Inferior parietal cortex (tissue), 1 donor: Measurements from ENCODE around the gene TATDN2.
"Not testable (repeated sequence)": the region's sequence is repeated elsewhere in the genome, so short reads cannot be mapped to it uniquely, and the experiment has no call there.

Source experiments
- DNase-seq: peaks from one replicate; pipeline ENCODE4 v3.0.0-alpha.2; 2016; ENCODE audit errors: extremely low spot score

Gene TATDN2

DNA sequence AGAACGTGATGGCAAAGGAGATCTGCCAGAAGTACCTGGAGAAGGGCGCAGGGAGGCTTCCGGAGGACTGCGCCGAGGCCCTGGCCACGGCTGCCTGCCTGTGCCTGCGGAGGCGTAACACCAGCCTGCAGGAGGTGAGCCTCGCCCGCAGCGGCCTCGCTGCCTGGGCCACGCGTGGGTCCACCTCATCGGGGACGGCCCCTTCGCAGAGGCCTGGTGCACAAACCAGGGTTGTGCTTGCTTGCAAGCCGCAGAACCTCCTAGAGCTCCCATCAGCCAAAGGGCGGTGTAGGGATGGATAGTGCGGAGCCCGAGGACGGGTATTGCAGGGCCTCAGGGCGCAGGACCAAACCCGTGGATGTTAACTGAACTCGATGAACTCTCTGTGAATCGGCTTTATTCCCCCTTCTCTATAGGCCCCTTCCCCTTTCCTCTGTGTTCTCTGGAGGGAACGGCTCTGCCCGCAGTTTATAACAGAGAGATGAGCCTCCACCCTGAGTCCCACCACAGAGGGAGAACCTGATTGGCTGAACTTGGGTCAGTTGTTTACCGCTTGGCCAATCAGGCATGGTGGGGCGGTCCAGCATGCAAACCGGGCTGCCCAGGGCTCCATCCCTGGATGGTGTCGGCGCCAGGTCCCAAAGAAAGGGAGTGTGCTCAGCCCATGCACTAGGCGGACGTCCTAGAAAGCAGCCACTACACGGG is 13.6 kb upstream of the TATDN2 start:
- DNase-seq = no peak

DNA sequence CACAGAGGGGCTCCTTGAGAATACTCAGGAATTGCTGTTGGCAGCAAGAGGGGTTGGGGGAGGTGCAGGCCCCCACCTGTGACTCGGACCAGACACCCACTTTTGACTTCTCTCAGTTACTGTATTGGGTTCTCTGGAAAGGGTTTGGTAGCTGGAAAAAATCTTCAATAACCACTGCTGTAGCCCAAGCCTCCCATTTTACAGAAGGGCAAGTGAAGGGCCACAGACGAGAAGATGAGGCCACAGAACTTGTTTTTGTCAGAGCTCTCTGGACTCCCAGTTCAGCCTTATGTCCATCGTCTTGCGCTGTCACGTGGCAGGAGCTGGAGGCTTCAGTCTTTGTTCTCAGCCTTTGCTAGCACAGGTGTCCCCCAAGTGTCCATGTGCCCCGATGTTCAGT is 12.7 kb upstream of the TATDN2 start:
- no peak for DNase-seq

DNA sequence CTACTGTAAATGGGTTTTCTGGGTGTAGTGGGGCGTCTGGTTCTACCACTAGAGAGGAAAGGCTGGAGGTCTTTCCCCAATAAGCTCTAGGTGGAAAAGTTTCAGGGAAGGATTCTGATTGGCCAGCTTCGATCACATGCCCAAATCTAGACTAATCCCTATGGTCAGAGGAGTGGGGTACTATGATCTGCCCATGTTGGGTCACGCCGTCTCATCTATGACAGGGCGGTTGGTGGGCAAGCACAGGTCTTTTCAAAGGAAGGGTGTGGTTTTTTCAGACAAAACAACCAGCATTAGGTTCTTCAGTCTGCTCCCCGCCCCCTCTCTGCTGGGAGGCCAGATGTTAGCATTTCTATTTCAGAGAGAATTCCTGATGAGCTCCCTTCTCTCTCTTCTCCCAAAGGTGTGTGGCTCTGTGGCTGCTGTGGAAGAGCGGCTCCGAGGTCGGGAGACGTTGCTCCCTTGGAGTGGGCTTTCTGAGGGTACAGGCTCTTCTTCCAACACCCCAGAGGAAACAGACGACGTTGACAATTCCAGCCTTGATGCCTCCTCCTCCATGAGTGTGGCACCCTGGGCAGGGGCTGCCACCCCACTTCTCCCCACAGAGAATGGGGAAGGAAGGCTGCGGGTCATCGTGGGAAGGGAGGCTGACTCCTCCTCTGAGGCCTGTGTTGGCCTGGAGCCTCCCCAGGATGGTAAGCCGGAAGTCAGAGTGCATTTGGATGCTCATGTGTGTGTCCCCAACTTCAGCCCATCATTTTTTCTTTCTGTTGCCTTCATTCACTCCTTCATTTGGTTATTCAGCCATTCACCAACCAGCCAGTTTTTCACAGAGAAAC is 9.7 kb upstream of the TATDN2 start:
- DNase-seq = no peak

DNA sequence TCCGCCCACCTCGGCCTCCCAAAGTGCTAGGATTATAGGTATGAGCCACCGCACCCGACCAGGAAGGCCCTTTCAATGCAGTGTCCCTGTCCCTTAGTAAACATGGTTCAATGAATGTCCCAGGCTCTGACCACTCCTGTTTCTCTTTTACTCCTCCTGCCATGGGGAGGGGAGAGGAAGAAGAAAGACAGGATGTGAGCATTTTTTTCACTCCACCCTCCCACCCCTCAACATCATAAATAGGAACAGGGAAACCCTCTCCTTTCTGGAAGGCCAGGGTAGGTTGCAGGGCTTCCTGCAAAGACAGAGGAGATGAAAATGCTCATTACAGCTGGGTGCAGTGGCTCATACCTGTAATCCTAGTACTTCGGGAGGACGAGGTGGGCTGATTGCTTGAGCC is 7.5 kb upstream of the TATDN2 start:
- no peak for DNase-seq

DNA sequence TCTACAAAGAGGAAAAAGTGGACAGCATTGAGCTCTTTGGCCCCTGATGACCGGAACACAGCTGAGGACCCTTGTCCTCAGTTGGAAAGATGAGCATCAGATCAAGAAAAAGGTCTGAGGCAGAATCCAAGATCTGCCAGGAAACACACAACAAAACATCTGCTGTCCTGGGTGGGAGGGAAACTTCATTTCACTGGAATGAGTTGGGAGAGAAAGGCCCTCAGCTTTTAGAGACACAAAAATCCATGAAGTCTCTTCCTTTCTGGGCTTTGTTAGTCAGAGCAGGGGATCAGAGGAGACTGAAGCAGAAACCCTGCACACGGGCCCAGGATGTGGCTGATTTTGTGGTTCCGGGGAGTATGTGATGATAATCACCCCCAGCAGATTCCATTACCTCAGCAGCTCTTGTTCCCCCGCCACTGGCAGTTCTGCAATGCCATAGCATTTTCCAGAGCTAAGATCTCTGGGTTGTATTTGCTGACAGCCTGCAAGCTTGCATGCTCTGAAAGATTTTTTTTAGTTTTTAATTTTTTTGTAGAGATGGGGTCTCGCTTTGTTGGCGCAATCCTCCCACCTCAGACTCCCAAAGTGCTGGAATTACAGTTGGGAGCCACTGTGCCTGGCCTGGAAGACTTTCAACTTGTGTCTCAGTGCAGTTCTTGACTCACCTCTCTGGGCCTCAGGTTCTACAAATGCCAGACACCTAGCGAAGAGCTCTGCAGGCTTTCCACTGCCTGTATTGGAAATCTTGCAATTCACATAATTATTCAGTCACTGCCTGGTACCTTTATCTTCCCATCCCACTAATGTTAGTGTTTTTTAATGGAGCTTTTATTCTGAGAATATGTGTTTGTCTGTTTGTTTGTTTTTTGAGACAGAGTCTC is 5.8 kb upstream of the TATDN2 start:
- DNase-seq = no peak

DNA sequence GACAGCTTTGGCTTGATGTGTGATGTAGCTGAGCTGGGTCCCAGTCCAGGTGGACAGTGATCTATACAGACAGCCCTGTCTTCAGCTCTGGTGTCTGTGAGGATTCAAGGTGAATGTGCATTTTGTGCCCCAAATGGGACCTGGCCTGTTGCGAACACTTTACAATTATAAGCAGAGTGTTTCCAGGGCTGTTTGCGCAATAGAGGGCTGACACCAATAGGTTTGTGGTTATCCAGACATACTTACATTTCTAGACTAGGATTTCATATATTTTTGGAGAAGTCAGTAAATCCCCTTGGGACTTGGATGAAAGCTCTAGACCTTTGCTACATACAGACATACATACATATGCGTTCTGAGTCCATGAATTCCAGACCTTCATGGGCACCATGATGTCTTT is 4.2 kb upstream of the TATDN2 start:
- no peak for DNase-seq

DNA sequence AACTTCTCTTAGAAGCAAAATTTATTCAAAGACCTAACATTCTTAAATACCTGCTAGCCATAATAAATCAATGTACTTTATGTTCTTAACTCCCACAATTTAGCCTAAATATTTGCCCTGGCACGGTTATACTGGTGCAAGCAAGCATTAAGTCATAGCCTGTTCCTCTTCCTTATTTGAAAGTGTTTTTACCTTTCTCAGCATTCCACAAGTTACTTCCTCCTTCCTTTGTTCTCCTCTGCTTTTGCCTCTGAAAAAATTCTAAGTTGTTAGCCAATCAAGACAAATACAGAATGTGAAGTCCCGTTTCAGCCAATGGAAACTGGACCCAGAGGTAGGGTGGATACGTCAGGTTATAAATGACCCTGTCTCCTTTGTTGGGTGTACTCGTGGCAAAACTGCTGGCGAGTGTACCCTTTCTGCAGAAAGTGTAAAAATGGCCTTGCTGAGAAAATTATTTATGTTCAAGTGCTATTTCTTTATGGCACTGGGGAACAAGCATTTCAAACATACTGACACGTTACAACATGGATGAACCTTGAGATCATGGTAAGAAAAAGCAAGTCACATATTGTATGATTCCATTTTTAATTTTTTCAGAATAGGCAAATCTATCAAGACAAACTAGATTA is 3.1 kb upstream of the TATDN2 start:
- no peak for DNase-seq

DNA sequence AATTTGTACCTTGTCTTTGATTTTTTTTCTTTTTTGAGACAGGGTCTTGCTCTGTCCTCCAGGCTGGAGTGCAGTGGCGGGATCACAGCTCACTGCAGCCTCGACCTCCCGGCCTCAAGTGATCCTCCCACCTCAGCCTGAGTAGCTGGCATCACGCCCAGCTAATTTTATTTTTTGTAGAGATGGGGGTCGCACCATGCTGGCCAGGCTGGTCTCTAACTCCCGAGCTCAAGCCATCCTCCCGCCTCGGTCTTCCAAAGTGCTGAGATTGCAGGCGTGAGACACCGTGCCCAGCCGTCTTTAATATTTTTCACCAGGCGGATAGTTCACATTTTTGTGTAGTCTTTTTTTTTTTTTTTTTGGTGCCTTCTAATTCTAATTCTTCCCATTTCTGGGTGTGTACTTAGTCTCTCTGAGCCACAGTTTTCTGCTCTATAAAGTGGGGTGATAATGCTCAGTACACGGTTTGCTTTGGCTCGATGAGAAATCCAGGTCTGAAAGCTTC is 528 bp upstream of the TATDN2 start:
- no peak for DNase-seq

DNA sequence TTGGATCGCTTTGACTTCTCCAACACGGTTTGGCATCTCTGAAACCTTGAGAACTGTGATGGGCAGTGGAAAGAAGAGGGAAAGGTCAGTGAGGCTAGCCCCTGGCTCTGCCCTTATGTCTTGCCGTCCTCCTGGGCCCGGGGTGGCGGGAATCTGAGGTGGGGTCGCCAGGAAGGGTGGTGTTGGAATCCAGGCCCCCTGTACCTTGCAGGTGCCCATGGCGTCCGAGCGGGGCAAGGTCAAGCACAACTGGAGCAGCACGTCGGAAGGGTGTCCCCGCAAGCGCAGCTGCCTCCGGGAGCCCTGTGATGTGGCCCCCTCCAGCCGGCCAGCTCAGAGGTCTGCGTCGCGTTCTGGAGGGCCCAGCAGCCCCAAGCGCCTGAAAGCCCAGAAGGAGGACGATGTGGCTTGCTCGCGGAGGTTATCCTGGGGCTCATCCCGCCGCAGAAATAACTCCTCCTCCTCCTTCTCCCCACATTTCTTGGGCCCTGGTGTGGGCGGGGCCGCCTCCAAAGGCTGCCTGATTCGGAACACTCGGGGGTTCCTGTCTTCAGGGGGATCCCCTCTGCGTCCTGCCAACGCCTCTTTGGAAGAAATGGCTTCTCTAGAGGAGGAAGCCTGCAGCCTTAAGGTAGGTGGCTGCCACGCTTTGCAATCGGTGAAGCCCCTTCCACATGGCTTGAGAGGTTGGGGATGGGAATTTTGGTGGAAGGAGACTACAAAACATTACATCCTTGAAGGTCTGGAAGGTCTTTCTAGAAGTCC is 907 bp downstream of the TATDN2 start:
- no peak for DNase-seq

DNA sequence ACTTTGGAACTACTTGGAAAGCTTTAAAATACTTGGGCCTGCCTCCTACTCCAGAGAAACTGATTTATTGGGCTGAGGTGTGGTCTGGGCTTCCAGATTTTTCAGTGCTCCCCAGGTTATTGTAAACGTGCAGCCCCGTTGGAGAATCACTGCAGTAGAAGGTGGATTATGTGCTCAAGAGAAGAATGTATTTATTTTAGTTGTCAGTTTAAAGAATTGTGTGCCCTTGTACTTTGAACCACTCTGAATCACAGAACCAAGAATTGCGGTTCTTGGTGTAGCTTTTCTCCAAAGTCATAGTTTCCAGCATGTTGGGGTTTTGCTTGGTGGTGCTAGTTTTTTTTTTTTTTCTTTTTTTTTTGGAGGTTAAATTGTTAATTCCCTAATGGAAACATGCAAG is 1.6 kb downstream of the TATDN2 start:
- DNase-seq = no peak

DNA sequence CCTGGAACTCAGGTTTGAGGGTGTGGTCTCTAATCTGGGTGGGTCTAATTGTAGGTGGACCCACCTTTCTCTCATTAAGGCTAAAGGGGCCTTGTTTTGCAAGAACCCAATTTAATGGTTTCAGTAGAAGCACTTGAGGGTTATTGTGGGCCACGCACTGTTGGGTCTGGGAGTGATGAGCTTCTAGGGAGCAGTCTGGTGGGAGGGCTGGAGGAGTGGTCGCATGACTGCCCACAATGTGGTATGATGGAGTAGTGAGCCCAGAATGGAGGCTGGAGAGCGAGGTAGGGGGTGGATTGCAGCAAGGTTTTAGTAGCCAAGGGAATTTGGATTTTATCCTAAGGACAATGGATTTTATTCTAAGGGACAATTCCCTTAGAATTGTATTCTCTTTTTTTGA is 2.7 kb downstream of the TATDN2 start:
- no peak for DNase-seq

DNA sequence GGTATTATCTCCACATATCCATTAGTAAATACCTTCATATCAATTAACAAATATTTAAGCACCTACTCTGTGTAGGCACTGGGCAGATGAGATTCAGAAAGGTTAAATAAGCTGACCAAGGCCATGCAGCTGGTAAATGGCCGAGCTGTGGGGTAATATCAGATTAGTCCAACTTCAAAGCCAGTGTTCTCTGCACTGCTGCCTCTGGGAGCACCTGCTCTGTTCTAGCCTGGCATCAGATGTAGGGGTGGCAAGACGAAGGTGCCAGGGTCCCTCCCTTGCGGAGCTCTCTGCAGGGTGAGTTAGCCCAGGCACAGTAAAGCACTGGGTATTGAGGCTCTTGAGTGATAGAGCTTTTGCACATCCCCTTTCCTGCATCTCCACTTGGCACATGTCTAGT is 5.5 kb downstream of the TATDN2 start:
- DNase-seq = no peak

DNA sequence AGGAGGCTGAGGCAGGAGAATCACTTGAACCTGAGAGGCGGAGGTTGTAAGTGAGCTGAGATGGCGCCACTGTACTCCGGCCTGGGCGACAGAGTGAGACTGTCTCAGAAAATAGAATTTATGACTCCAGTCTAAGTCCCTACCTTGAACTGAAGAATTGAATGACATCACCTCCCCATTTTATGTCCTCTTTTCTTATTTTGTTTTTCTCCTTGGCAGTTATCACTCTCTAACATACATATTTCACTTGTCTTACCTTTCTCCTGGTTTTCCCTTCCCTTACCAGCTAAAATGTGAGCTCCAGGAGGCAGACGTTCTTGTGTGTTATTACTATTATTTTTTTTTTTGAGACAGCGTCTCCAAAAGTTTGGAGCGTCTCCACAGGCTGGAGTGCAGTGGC is 7.6 kb downstream of the TATDN2 start:
- no peak for DNase-seq

DNA sequence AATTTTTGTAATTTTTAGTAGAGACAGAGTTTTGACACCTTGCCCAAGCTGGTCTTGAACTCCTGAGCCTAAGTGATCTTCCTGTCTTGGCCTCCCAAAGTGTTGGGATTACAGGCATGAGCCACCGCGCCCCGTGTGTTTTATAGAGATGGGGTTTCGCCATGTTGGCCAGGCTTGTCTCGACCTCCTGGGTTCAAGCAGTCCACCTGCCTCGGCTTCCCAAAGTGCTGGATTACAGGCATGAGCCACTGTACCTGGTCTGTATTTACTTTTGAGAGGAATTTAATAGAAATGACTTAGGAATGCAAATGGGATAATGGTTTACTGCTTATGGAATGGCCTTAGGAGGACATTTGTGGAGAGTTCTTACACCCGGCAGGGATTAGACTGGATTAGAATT is 10.8 kb downstream of the TATDN2 start:
- DNase-seq = no peak

DNA sequence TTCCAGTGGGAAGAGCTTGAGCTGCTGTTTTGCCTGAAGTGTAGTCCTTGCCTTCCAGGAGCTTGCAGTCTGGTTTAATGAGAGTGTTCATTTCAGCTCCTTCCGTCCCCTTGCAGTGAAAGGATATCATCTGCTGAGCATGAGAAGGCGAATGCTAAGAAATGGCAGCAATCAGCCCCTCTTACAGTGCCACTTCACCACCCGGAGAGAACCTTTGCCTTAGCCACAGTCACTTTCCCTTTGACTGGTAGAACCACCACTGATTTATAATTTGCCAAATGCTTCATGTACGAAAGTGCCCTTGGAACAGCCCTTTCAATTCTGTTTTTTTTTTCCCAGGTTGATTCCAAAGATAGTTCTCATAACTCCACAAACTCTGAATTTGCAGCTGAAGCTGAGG is 11.5 kb downstream of the TATDN2 start:
- DNase-seq = no peak

DNA sequence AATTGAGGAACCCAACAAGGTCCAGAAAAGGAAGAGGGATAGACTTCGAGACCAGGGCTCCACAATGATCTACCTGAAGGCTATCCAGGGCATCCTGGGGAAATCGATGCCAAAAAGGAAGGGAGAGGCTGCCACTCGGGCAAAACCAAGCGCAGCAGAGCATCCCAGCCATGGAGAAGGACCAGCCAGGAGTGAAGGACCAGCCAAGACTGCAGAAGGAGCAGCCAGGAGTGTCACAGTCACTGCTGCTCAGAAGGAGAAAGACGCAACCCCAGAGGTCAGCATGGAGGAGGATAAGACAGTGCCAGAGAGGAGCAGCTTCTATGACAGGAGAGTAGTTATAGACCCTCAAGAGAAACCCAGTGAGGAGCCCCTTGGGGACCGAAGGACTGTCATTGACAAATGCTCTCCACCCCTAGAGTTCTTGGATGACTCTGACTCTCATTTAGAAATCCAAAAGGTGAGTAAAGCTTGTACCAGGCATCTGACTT is 12.0 kb downstream of the TATDN2 start:
- DNase-seq = no peak

DNA sequence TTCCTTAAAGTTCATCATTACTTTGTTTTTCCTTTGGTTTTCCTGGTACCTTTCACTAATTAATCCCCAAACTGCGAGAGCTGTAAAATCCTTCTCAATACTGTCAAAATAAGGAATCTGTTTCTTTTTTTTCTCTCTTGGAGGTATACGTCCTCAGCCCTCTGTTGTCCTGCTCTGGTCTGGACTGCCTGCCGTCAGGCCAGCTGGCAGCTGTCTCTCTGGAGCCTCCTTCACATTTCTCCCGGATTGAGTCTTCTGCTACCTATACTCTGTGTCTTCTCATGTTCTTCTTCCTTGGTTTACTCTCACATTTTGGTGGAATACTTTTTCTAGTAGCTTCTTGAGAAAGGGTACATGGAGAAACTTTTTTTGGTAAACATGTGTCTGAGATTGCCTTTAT is 13.8 kb downstream of the TATDN2 start:
- no peak for DNase-seq

DNA sequence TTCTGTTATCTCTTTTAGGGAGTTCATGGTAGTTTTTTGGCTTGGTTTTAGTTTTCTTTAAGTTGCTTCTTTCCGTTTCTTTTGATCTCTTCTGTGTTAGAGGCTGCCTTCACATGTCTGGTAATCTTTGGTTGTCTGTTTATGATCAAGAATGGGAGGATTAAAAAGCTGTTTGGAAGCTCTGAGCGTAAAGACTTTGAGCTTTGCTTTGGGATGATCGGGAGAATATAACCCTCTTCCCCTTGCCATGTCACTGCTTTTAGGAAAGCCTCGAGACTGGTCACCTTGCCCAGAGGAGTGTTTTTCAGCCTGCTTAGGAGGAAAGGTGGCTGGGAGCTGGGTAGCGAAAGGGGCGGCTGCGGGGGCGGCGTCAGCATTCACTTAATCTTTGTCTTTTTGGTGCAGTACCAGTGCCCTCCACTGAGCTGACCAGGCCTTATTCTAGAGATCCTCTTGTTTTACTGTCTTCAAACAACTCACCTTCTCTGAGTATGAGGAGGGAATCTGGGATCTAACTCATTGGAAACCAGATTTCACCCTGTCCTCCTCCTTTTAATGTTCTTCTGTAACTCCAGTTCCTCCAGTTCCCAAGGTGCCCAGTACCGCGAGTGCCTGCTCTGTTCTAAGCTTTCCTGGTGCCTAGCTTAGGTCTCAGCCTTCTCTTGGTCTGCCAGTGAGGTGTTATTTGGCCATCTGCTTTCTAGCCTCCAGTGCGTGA is 15.5 kb downstream of the TATDN2 start:
- no peak for DNase-seq

DNA sequence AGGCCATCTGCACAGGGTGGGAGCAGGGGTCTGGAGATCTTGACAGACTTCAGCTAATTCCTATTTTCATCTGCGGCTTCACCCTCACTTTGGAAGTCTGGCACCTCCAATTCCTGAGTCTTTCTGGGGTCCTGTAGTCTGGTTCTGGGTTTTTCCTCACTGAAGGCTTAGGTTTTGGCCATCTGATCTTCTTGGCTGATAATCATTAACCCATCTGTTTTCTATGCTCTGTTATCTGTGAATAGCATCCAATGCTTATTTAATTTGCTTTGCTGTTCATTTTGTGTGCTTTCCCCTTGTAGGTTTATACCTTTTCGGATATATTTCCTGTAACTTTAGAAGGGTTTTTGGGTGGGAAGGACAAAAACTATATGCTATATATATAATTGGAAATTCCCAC is 17.6 kb downstream of the TATDN2 start:
- no peak for DNase-seq

DNA sequence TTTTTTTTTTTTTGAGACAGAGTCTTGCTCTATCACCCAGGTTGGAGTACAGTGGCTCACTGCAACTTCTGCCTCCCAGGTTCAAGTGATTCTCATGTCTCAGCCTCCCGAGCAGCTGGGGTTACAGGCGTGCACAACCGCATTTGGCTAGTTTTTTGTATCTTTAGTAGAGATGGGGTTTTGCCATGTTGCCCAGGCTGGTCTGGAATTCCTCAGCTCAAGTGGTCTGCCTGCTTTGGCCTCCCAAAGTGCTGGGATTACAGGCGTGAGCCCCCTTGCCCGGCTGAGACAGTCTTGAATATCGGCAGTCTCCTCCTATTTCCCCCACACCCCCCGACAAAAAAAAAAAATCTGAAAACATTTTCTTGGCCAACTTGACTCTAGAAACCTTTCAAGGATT is 18.7 kb downstream of the TATDN2 start:
- not testable (repeated sequence) for DNase-seq
